GM12874 (cell line): ENCODE data around the gene PARD3.

Source experiments
- TF ChIP-seq, protein P1 (sequence below): IDR thresholded peaks from 2 replicates; pipeline ENCODE4 v1.5.1; 2011; ENCODE audit warnings: low read depth, mild to moderate bottlenecking, control low read depth, low read length, moderate library complexity; ENCODE audit not compliant: insufficient read depth

PARD3 gene

DNA sequence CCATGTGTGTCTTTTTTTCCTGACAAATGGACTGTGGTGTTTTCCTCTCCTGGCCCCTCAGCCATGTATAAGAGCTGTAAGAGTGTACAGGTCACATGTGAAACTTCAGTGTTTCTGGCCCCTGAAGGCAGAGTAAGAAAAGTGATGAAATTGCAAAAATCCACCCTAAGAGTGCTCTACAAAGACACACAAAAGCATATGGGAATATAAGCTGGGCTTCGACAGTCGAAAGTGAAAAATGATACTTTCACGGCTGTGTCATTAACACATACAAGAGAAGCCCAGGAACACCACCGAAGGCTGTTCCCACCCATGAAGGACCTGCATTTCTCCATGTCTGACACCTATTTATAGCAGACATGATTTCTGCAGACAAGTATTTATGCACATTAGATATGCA lies 192.2 kb downstream of the PARD3 start:
- TF ChIP-seq, protein P1, sequence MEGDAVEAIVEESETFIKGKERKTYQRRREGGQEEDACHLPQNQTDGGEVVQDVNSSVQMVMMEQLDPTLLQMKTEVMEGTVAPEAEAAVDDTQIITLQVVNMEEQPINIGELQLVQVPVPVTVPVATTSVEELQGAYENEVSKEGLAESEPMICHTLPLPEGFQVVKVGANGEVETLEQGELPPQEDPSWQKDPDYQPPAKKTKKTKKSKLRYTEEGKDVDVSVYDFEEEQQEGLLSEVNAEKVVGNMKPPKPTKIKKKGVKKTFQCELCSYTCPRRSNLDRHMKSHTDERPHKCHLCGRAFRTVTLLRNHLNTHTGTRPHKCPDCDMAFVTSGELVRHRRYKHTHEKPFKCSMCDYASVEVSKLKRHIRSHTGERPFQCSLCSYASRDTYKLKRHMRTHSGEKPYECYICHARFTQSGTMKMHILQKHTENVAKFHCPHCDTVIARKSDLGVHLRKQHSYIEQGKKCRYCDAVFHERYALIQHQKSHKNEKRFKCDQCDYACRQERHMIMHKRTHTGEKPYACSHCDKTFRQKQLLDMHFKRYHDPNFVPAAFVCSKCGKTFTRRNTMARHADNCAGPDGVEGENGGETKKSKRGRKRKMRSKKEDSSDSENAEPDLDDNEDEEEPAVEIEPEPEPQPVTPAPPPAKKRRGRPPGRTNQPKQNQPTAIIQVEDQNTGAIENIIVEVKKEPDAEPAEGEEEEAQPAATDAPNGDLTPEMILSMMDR: no peak

DNA sequence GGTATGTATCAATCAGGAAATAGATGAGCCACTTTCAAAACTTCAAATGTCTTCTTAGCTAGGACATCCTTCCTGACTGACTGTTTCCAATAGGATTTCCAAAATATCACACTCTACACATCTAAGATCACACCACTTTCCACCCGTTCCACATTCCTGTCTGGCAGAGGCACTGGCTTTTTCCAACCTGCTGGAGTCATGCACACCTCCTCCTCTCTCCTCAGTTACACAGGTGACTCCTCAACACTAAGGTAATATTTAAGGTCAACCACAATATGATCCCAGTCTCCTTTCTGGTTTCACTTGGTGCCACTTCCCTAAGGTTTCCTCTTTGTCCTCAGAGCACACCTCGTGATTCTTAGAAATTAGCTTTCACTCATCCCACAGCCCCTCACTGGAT lies 196.5 kb downstream of the PARD3 start:
- TF ChIP-seq, protein P1: no peak

GRCh38 chr10:34615770-34616169 lies 199.3 kb downstream of the PARD3 start:
- TF ChIP-seq, protein P1: no peak

GRCh38 chr10:34613491-34613890 lies 201.6 kb downstream of the PARD3 start:
- TF ChIP-seq, protein P1: no peak

- TF ChIP-seq, protein P1: no peak
Measured at GRCh38 chr10:34612938-34613337, 202.2 kb downstream of the PARD3 start.

GRCh38 chr10:34612446-34612845 lies 202.7 kb downstream of the PARD3 start:
- TF ChIP-seq, protein P1: no peak

DNA sequence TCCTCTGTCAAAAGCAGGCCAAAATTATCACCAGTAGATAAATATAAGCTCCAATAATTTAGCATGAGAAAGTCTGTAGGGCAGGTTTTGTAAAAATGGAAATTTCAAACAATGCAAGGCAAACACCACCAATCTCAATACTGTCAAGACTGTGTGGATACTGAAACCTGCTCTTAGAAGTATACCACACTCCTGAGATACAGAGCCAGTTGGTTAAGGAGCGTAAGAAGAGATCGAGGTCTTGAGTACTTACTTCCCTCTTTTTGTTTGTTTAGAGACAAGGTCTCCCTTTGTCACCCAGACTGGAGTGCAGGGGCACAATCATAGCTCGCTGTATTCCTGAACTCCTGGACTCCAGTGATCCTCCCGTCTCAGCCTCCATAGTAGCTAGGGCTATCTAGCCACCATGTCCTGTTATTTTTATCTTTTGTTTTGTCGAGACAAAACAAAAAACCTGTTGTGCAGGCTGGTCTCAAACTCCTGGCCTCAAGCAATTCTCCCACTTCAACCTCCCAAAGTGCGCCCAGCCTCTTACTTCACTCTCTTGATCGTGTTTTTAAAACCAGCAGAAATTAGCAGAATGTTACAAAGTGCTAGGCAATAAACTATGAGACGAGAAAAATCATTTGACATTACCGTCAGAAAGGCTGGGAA lies 205.7 kb downstream of the PARD3 start:
- TF ChIP-seq, protein P1: no peak
